Suprapubic skin (tissue), 4 donors: ENCODE measurements around the gene GSTM2. TPM values are rescaled to one million over a fixed set of nuclear protein-coding genes. Genes with fewer than 3 reads are reported as not detected.

Source experiments
- DNase-seq, 2 donors: peaks; one replicate each; pipeline ENCODE4 v3.0.0-alpha.2; 2019; ENCODE audit warnings: low spot score in 2 of 2
- H3K27ac ChIP-seq: fragments of 200-600 bp; sonication (generic); one replicate; pipeline ENCODE4 v1.5.1; 2019
- H3K27me3 ChIP-seq: fragments of 200-600 bp; sonication (generic); one replicate; pipeline ENCODE4 v1.5.1; 2019
- H3K36me3 ChIP-seq: fragments of 200-600 bp; sonication (generic); one replicate; pipeline ENCODE4 v1.5.1; 2019
- H3K4me1 ChIP-seq: fragments of 200-600 bp; sonication (generic); one replicate; pipeline ENCODE4 v1.5.1; 2019
- H3K4me3 ChIP-seq: fragments of 200-600 bp; sonication (generic); one replicate; pipeline ENCODE4 v1.5.1; 2019; ENCODE audit warnings: mild to moderate bottlenecking
- H3K9me3 ChIP-seq: fragments of 200-600 bp; sonication (generic); one replicate; pipeline ENCODE4 v1.5.1; 2019
- EP300 ChIP-seq: sonication (generic); formaldehyde crosslinking; IDR thresholded peaks from one replicate; pipeline ENCODE4 v1.6.1; 2017; ENCODE audit warnings: antibody characterized with exemption
- POLR2A ChIP-seq, 2 donors: fragments of 450-650 bp; IDR thresholded peaks; one replicate each; pipeline ENCODE4 v1.6.1; 2017; ENCODE audit warnings: antibody characterized with exemption in 2 of 2, mild to moderate bottlenecking in 2 of 2, moderate library complexity in 2 of 2
- POLR2AphosphoS5 ChIP-seq, 3 donors: sonication (generic); formaldehyde crosslinking; IDR thresholded peaks; one replicate each; pipeline ENCODE4 v1.6.1; 2017; ENCODE audit warnings: antibody characterized with exemption in 3 of 3
- WGBS: methylation state at CpG from one replicate; pipeline ENCODE4 v1.1.5; 2018; 5-methylcytosine and 5-hydroxymethylcytosine counted together
- total RNA-seq, 4 donors: library from RNA; depleted of rRNA; stranded (reverse); fragments of >200 nt; gene quantifications; one replicate each; pipeline ENCODE4 v1.1.0, GENCODE V29; 2016
- TF ChIP-seq, protein P1 (sequence below), 2 donors: fragments of 200-600 bp in 1 of 2; fragments of 450-650 bp in 1 of 2; sonication (generic) in 1 of 2; IDR thresholded peaks; one replicate each; pipeline ENCODE4 v1.5.1; 2016 to 2019; ENCODE audit warnings: antibody characterized with exemption in 2 of 2, mild to moderate bottlenecking in 1 of 2, moderate library complexity in 1 of 2

Gene GSTM2
- total RNA-seq, 4 donors from 2014 or later: 103 to 366 (median 186) TPM

- DNase-seq: no peak
- 56% methylated on average over 4 of the region's 4 CpGs for WGBS
- H3K4me3 ChIP-seq: no peak overlapping the region
- no peaks in the 10 kb centered on the region for H3K4me1 ChIP-seq
- H3K9me3 ChIP-seq: no peaks in the 10 kb centered on the region
- no peaks in the 10 kb centered on the region for H3K27me3 ChIP-seq
- H3K36me3 ChIP-seq: no peaks in the 10 kb centered on the region
- TF ChIP-seq POLR2A (IDR thresholded peaks at IDR 0.05) (no peak), POLR2AphosphoS5 (IDR thresholded peaks at IDR 0.05) (no peak), EP300 (no peak)
- TF ChIP-seq, protein P1, sequence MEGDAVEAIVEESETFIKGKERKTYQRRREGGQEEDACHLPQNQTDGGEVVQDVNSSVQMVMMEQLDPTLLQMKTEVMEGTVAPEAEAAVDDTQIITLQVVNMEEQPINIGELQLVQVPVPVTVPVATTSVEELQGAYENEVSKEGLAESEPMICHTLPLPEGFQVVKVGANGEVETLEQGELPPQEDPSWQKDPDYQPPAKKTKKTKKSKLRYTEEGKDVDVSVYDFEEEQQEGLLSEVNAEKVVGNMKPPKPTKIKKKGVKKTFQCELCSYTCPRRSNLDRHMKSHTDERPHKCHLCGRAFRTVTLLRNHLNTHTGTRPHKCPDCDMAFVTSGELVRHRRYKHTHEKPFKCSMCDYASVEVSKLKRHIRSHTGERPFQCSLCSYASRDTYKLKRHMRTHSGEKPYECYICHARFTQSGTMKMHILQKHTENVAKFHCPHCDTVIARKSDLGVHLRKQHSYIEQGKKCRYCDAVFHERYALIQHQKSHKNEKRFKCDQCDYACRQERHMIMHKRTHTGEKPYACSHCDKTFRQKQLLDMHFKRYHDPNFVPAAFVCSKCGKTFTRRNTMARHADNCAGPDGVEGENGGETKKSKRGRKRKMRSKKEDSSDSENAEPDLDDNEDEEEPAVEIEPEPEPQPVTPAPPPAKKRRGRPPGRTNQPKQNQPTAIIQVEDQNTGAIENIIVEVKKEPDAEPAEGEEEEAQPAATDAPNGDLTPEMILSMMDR (IDR thresholded peaks at IDR 0.05): no peak
- H3K27ac ChIP-seq: no peak overlapping the region
These were observed 18.4 kb upstream of the GSTM2 start for GRCh38 chr1:109649491-109649914.

DNA sequence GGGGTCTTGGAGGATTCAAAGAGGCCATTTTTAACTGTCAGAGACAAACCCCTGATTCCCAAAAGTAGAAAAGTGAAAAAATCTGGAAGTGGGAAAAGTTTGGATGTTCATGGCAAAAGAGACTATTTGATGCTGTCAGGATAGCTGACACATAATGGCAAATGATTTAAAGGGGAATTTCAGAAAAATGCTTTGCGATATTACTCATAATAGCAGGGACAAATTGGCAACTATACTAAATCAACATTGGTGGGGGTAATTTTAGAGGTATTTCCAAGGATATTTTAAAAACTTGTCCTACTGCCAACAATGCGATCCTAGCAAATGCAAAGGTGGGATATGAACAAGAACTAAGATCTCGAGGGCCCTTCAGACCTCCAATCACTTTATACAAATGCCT lies 17.2 kb upstream of the GSTM2 start:
- H3K36me3 ChIP-seq: no peaks in the 10 kb centered on the region
- H3K9me3 ChIP-seq: no peaks in the 10 kb centered on the region
- WGBS: 89% methylated on average over 3 of the region's 3 CpGs
- no peak for TF ChIP-seq EP300
- TF ChIP-seq POLR2AphosphoS5 (IDR thresholded peaks at IDR 0.05): no peak
- TF ChIP-seq, protein P1 (IDR thresholded peaks at IDR 0.05): no peak
- TF ChIP-seq POLR2A (IDR thresholded peaks at IDR 0.05): no peak
- DNase-seq: no peak
- no peak overlapping the region for H3K27ac ChIP-seq
- no peak overlapping the region for H3K4me3 ChIP-seq
- H3K4me1 ChIP-seq: peaks cover 9% of the 10 kb centered on the region
- no peaks in the 10 kb centered on the region for H3K27me3 ChIP-seq

GRCh38 chr1:109652402-109652801 lies 15.5 kb upstream of the GSTM2 start:
- 72% methylated on average over 2 of the region's 2 CpGs for WGBS
- Histone ChIP-seq H3K4me1 (peaks cover 17% of the 10 kb centered on the region), H3K27me3 (no peaks in the 10 kb centered on the region), H3K36me3 (no peaks in the 10 kb centered on the region), H3K4me3 (no peak overlapping the region), H3K27ac (no peak overlapping the region), H3K9me3 (no peaks in the 10 kb centered on the region)
- no peak for TF ChIP-seq EP300
- no peak for TF ChIP-seq POLR2A (IDR thresholded peaks at IDR 0.05)
- TF ChIP-seq, protein P1 (IDR thresholded peaks at IDR 0.05): no peak
- no peak for TF ChIP-seq POLR2AphosphoS5 (IDR thresholded peaks at IDR 0.05)
- DNase-seq: no peak

DNA sequence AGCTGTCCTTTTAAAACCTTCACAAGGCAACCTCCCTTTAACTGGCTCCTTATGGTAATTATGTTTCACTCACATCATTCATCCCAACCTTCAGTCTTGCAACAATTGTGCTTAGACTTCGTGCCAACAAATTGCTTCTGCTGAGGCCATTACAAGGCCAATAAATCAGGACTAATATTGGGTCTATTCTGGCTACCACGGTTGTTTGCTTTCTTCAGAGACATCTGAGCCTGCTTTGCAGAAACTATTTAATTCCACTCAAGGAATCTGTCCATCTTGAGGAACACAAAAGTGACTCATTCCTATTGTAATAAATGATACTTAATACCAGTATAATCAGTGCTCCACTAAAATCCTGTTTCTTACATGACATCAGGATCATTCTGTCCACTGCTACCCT lies 14.6 kb upstream of the GSTM2 start:
- H3K36me3 ChIP-seq: no peaks in the 10 kb centered on the region
- 66% methylated on average over 2 of the region's 2 CpGs for WGBS
- no peak overlapping the region for H3K4me3 ChIP-seq
- TF ChIP-seq POLR2A (IDR thresholded peaks at IDR 0.05) (no peak), POLR2AphosphoS5 (IDR thresholded peaks at IDR 0.05) (no peak), EP300 (no peak)
- TF ChIP-seq, protein P1 (IDR thresholded peaks at IDR 0.05): no peak
- H3K4me1 ChIP-seq: peaks cover 17% of the 10 kb centered on the region
- H3K27ac ChIP-seq: no peak overlapping the region
- H3K9me3 ChIP-seq: no peaks in the 10 kb centered on the region
- DNase-seq: no peak
- H3K27me3 ChIP-seq: no peaks in the 10 kb centered on the region

- Histone ChIP-seq H3K4me3 (no peak overlapping the region), H3K27me3 (no peaks in the 10 kb centered on the region), H3K4me1 (peaks cover 17% of the 10 kb centered on the region), H3K36me3 (no peaks in the 10 kb centered on the region), H3K9me3 (no peaks in the 10 kb centered on the region), H3K27ac (no peak overlapping the region)
- TF ChIP-seq EP300: no peak
- no peak for TF ChIP-seq POLR2A (IDR thresholded peaks at IDR 0.05)
- no peak for TF ChIP-seq POLR2AphosphoS5 (IDR thresholded peaks at IDR 0.05)
- TF ChIP-seq, protein P1 (IDR thresholded peaks at IDR 0.05): no peak
- DNase-seq: no peak
- WGBS: 88% methylated on average over 12 of the region's 12 CpGs
These were observed 13.3 kb upstream of the GSTM2 start for GRCh38 chr1:109654519-109654918.
